ENCODE measurements around the gene PLPPR3.
"Not testable (repeated sequence)": the region's sequence is repeated elsewhere in the genome, so short reads cannot be mapped to it uniquely, and the experiment has no call there.

PLPPR3 gene

DNA sequence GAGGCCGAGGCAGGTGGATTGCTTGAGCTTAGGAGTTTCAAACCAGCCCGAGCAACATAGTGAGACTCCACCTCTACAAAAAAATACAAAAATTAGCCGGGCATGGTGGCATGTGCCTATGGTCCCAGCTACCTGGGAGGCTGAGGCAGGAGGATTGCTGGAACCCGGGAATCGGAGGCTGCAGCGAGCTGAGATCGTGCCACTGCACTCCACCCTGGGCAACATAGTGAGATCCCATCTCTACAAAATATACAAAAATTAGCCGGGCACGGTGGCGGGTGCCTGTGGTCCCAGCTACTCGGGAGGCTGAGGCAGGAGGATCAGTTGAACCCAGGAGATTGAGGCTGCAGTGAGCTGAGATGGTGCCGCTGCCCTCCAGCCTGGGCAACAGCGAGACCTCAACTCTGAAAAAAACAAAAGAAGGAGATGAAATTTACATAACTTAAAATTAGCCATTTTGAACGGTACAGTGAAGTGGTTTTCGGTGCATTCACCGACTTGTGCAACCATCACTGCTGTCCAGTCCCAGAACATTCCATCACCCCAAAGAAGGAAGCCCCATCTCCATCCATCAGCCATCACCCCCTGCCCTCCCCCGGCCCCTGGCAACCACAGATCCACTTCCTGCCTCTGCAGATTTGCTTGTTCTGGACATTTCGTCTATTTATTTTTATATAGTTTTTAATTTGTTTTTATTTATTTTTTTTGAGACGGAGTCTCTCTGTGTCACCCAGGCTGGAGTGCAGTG, 4.3 kb upstream of the PLPPR3 start:
- DNase-seq = no peak

GRCh38 chr19:824885-825284, 3.1 kb upstream of the PLPPR3 start:
- DNase-seq = no peak

GRCh38 chr19:823565-824121, 1.9 kb upstream of the PLPPR3 start:
- no peak for DNase-seq

GRCh38 chr19:821231-821824, 427 bp downstream of the PLPPR3 start:
- no peak for DNase-seq

DNA sequence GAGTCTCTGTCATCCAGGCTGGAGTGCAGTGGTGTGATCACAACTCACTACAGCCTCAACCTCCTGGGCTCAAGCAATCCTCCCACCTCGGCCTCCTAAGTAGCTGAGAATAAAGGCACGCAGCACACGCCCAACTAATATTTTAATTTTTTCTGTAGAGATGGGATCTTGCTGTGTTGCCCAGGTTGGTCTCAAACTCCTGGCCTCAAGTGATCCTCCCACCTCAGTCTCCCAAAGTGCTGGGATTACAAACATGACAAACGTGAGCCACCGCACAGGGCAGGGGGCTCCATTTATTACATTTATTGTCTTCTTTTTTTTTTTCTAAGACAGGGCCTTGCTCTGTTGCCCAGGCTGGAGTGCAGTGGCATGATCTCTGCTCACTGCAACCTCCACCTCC, 1.5 kb downstream of the PLPPR3 start:
- not testable (repeated sequence) for DNase-seq

DNA sequence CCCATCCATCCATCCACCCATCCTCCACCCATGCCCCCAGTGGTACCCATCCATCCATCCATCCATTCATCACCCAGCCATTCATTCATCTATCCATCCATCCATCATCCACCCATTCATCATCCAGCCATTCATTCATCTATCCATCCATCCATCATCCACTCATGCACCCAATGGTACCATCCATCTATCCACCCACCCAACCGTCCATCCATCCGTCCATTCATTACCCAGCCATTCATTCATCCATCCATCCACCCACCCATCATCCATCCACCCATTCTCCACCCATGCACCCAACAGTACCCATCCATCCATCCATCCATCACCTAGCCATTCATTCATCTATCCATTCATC, 5.3 kb downstream of the PLPPR3 start:
- DNase-seq = no peak

GRCh38 chr19:815775-816499, 5.8 kb downstream of the PLPPR3 start:
- no peak for DNase-seq

DNA sequence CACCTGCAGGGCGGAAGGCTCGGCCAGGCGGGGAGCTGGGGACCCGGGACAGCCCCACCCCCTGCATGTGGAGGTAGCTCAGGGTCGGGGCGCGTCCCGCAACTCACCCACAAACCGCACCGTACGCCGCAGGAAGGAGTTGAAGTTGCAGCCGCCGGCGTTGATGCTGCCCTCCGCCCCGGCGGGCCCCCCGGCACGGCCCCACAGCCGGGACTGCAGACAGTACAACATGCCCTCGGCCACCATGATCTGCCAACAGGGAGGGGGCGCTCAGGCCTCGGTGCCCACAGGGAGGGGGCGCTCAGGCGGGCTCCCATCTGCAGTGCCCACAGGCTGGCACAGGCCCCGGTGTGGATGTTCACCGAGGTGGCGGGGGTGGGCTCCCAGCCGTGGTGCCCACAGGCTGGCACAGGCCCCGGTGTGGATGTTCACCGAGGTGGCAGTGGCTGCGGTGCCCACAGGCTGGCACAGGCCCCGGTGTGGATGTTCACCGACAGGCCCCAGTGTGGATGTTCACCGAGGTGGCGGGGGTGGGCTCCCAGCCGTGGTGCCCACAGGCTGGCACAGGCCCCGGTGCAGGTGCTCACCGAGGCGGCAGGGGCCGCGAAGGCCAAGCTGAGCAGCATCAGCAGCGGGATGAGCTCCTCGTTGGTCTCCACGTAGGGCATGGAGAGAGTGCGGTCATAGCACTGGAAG, 6.5 kb downstream of the PLPPR3 start:
- DNase-seq = no peak

- no peak for DNase-seq
Measured at GRCh38 chr19:814152-815078, 7.3 kb downstream of the PLPPR3 start.

GRCh38 chr19:813219-814151, 8.3 kb downstream of the PLPPR3 start:
- DNase-seq = no peak

DNA sequence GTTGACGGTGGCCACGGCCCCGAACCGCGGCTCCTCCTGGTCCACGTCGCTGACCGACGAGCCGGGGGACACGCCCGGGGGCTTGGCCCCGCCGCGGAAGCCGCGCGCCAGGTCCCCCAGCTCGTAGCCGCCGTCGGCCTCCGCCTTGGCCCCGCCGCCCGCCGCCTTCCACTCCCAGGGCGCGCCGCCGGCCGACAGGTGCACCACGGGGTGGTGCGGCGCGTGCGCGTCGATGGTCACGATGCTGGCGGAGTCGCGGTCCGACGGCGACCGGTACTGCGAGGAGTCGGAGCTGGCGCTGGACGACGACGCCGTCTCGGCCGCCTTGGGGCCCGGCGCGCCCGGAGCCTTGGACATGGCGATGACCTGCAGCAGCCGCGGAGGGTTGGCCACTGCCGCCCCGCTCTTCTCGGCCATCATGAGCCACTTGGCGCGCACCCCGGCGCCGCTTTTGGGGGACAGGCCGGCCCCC, 9.0 kb downstream of the PLPPR3 start:
- no peak for DNase-seq

- no peak for DNase-seq
Measured at GRCh38 chr19:812049-812746, 9.6 kb downstream of the PLPPR3 start.

DNA sequence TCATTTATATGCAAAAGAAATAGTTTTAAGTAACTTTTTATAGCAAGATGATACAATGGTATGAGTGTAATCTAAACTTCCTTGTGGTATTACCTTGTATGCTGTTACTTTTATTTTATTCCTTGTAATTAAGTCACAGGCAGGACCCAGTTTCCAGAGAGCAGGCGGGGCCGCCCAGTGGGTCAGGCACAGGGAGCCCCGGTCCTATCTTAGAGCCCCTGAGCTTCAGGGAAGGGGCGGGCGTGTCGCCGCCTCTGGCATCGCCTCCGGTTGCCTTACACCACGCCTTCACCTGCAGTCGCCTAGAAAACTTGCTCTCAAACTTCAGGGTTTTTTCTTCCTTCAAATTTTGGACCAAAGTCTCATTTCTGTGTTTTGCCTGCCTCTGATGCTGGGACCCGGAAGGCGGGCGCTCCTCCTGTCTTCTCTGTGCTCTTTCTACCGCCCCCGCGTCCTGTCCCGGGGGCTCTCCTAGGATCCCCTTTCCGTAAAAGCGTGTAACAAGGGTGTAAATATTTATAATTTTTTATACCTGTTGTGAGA, 10.2 kb downstream of the PLPPR3 start:
- DNase-seq = no peak

GRCh38 chr19:810883-811489, 10.8 kb downstream of the PLPPR3 start:
- no peak for DNase-seq

- DNase-seq = no peak
Measured at GRCh38 chr19:810077-810855, 11.5 kb downstream of the PLPPR3 start.

DNA sequence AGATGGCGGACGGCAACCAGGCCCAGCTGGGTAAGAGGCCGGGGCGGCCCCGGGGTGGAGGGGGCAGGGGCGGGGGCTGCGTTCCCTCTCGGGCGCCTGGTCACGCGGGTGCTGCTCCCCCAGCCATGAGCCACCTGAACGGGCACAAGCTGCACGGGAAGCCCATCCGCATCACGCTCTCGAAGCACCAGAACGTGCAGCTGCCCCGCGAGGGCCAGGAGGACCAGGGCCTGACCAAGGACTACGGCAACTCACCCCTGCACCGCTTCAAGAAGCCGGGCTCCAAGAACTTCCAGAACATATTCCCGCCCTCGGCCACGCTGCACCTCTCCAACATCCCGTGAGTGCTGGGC, 13.4 kb downstream of the PLPPR3 start:
- no peak for DNase-seq

DNA sequence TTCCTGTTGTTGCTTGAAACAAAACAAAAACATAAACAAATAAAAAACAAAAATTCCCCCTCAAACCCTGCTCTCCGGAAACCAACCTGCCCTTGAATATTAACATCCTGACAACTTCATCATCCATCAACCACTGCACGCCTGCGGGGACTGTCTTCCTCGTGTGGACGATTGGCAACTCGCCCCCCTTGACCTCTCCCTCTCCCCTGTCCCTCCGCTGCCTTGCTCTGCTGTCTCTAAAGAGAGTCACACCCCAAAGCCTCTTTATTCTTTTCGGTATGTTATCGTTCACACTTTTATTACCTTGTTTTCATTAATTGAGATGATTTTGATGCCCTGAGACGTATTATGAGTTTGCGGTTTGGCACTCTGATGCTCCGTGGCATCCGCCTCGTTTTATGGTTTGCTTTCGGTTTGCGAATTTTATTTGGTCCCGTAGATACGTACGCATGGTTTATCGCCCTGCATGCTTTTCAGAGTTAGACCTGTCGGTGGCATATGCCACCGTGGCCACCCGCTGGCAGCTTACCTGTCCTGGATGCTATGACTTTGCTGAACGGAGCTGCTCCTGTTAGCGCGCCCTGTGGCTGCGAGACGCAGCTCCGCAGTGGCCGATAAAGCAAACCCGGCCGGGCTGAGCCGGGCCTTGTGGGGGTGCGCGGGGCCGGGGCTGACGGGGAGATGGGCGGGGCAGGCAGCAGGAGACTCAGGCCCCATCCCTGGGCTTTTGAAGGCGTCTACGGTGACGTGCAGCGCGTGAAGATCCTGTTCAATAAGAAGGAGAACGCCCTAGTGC, 13.9 kb downstream of the PLPPR3 start:
- DNase-seq = no peak
